ENCODE measurements around the gene PRSS38.

- no peak for TF ChIP-seq CTCF (IDR thresholded peaks at IDR 0.05)
- TF ChIP-seq EP300 (IDR thresholded peaks at IDR 0.05), result no peak
- TF ChIP-seq POLR2A (IDR thresholded peaks at IDR 0.05), result no peak
These were observed 49.4 kb upstream of the PRSS38 start for GRCh38 chr1:227766015-227766634.
